Measurements from ENCODE around the gene RIPOR3. TPM values are rescaled to one million over a fixed set of nuclear protein-coding genes. Genes with fewer than 3 reads are reported as not detected.

Gene RIPOR3
- total RNA-seq, result under 0.01 and 0.53 TPM in 2 replicates

DNA sequence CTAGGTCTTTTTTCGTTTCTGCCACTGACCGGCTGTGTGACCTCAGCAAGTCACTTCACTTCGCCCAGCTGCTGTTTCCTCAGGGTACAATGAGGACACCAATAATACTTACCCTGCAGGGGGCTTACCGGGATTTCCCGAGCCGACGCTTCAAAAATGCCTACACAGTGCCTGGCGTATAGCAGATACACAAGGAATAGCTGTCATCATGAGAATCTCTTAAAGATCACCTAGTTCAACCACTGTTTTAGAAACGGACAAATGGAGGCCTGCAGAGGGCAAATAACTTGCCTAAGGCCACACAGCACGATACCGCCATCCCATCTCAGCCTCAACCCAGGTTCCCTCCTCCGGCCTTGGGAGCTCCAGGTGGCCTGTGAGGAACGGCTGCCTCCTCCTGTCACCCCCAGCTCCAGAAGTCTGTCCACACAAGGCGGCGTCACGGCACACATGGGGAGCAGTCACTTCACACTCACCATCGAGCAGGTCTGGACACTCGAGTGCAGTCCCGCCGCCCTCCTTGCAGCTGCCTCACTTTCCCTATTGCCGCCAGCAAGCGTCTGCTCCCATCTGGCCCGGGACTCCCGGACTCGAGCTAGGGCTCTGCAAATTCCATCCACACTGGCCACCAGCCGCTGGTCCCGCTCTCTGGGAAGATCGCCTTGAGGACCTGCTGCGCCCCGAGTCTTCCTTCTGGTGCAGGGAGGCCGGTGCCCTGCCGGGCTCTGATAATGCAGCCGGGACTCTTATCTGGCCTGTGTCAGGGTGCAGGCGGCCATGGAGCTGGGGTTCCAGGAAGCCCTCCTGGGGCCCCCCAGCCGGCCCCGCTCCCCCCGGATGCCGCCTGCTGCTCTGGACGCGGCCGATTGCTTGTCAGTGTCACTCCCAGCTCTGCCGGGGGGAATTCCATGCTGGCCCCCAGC lies at the start of gene RIPOR3:
Gene RIPOR3, minus strand, starts transcription at position 893 of the 923 bp plus-strand sequence. Its CDS starts 414 bp downstream, at position 479.
- DNase-seq (ENCODE audit: low read depth), result no peak
- TF ChIP-seq CTCF (IDR thresholded peaks at IDR 0.05; ENCODE audit: insufficient read depth, low read length, severe bottlenecking), result no peak
- Histone ChIP-seq H3K4me3 (ENCODE audit: low read depth, low read length) (peak within 1 kb of the TSS; percentile 0), H3K27me3 (ENCODE audit: control insufficient read depth, insufficient read depth, low read length) (no peaks in the 10 kb centered on the region), H3K36me3 (ENCODE audit: control insufficient read depth, insufficient read depth, low read length) (no peaks in the 10 kb centered on the region)
- no peak for FAIRE-seq

DNA sequence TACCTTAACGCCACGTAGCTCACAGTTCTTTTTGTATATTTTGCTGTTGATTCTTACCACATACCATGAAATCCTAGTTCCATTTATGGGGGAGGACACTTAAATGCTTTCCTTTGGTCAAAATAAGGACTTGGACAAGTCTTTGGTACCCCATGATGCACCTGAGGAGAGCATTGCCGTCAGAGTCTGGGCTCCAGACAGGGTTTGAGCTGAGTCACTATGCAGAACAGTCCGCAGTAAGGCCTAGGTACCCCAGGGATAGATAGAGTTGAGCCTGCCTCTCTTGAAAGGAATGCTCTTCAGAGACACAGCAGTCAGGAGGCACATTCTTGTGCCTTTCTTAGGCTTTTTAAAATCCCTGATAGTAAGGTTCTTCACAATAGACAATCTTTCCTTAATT lies 46.0 kb upstream of the RIPOR3 start:
- Histone ChIP-seq H3K36me3 (ENCODE audit: control insufficient read depth, insufficient read depth, low read length) (peaks cover 4% of the 10 kb centered on the region), H3K4me3 (ENCODE audit: low read depth, low read length) (no peak overlapping the region), H3K27me3 (ENCODE audit: control insufficient read depth, insufficient read depth, low read length) (no peaks in the 10 kb centered on the region)
- no peak for TF ChIP-seq CTCF (IDR thresholded peaks at IDR 0.05; ENCODE audit: insufficient read depth, low read length, severe bottlenecking)
- DNase-seq (ENCODE audit: low read depth) (no peak), FAIRE-seq (no peak)

- FAIRE-seq, result no peak
- Histone ChIP-seq H3K4me3 (ENCODE audit: low read depth, low read length) (no peak overlapping the region), H3K36me3 (ENCODE audit: control insufficient read depth, insufficient read depth, low read length) (peaks cover 4% of the 10 kb centered on the region), H3K27me3 (ENCODE audit: control insufficient read depth, insufficient read depth, low read length) (no peaks in the 10 kb centered on the region)
- DNase-seq (ENCODE audit: low read depth), result peak; percentile 88
- TF ChIP-seq CTCF (IDR thresholded peaks at IDR 0.05; ENCODE audit: insufficient read depth, low read length, severe bottlenecking), result no peak
These were observed 44.5 kb upstream of the RIPOR3 start for GRCh38 chr20:50735813-50736212.

- DNase-seq (ENCODE audit: low read depth), result no peak
- Histone ChIP-seq H3K36me3 (ENCODE audit: control insufficient read depth, insufficient read depth, low read length) (peaks cover 4% of the 10 kb centered on the region), H3K4me3 (ENCODE audit: low read depth, low read length) (no peak overlapping the region), H3K27me3 (ENCODE audit: control insufficient read depth, insufficient read depth, low read length) (no peaks in the 10 kb centered on the region)
- FAIRE-seq, result no peak
- TF ChIP-seq CTCF (IDR thresholded peaks at IDR 0.05; ENCODE audit: insufficient read depth, low read length, severe bottlenecking), result no peak
These were observed 43.7 kb upstream of the RIPOR3 start for GRCh38 chr20:50734730-50735679.

DNA sequence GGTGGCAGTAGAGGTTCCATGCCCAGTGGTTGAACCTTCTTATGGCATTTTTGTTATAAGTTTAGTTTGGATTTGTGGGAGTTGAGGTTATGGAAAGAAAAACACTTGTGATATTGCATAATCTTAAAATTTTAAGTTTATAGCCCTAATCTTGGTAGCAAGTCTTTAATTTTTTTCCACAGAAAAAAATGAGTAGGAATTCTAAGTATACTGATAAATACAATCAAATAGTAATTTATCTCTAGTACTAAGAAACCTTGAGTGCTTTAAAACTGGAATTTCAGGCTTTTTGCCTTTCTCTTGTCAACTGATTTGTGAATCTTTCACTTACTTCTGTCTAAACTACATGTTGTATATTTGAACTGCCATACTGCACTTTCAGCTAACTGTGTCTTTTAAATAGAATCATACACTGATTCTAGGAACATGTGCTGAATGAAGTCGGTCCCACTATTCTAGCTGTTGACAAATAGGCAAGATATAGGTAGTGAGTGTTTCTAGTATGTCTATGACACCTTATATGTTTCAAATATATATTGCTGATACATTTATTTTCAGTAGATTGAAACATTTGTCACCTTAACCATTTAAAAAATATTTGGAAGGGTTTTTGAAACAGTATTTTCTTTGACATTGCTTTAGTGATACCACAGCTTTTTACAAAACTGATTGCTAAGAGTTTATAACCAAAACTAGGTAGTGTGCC lies 42.5 kb upstream of the RIPOR3 start:
- TF ChIP-seq CTCF (IDR thresholded peaks at IDR 0.05; ENCODE audit: insufficient read depth, low read length, severe bottlenecking), result no peak
- peaks cover 4% of the 10 kb centered on the region for H3K36me3 ChIP-seq (ENCODE audit: control insufficient read depth, insufficient read depth, low read length)
- FAIRE-seq (no peak), DNase-seq (ENCODE audit: low read depth) (no peak)
- no peaks in the 10 kb centered on the region for H3K27me3 ChIP-seq (ENCODE audit: control insufficient read depth, insufficient read depth, low read length)
- H3K4me3 ChIP-seq (ENCODE audit: low read depth, low read length), result peak overlapping the region; percentile 78
